HG03520 (cell line): ENCODE measurements around the gene DTNB.
"Not testable (repeated sequence)": the region's sequence is repeated elsewhere in the genome, so short reads cannot be mapped to it uniquely, and the experiment has no call there.

ENCODE experiments used
- ATAC-seq: cut with Tn5 transposase; IDR thresholded peaks from one replicate; pipeline ENCODE4 v1.9.1; 2021; ENCODE audit warnings: mild to moderate bottlenecking, moderate library complexity; ENCODE audit not compliant: unreplicated experiment

The DTNB gene

GRCh38 chr2:25673300-25674076 lies at the start of gene DTNB:
Gene DTNB (minus strand): TSS chr2:25673577. CDS start chr2:25652660, 20,917 bp downstream.
- peak; percentile 58 for ATAC-seq

DNA sequence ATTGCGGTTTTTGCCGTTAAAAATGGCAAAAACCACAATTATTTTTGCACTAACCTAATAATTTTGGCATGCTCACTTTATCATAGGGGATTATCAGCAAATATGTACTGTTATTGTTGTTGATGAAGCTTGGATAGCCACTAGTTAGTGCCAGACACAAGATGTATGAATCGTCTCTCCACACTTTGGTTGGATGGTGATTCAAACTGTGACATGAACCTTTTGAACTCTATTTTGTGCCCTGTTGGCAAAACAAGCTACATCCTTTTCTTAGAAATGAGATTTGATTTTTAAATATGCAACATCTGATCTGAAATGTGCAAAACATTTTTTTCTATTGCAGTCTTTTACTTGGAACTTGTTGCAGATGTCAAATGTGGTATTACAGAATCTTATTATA lies 48.8 kb upstream of the DTNB start:
- ATAC-seq = no peak

DNA sequence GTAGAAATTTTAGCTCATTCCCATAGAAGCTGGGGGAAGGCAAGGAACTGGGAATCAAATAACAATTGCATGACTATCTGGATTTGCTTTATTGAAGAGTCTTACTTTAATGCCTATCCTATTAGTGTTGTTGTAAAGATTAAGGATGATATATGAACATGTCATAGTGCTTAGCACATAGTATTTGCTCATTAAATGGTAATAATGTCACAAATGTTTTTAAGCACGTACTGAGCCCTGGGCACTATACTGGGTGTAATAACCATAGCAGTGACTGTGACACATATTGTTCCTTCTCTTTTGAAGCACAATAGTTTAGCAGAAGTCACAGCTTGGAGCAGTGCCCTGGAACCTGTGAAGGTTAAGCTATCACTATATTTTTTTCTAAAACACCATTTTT lies 47.2 kb upstream of the DTNB start:
- ATAC-seq = no peak

DNA sequence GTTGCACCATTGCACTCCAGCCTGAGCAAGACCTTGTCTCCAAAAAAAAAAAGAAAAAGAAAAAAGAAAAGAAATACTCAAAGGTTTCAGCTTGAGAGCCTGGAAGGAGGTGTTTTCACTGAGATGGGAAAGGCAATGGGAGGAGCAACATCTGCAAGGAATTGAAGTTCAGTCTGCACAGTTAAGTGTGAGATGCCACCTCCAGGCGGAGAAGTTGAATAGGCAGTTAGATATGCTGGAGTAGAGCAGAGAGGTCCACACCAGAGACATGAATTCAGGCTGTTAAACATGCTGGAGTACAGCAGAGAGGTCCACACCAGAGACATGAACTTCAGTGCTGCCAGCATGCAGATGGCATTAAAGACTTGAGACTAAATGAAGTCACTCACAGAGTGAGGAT lies 41.4 kb upstream of the DTNB start:
- no peak for ATAC-seq

- no peak for ATAC-seq
Observed at GRCh38 chr2:25712455-25712854, 39.1 kb upstream of the DTNB start.

DNA sequence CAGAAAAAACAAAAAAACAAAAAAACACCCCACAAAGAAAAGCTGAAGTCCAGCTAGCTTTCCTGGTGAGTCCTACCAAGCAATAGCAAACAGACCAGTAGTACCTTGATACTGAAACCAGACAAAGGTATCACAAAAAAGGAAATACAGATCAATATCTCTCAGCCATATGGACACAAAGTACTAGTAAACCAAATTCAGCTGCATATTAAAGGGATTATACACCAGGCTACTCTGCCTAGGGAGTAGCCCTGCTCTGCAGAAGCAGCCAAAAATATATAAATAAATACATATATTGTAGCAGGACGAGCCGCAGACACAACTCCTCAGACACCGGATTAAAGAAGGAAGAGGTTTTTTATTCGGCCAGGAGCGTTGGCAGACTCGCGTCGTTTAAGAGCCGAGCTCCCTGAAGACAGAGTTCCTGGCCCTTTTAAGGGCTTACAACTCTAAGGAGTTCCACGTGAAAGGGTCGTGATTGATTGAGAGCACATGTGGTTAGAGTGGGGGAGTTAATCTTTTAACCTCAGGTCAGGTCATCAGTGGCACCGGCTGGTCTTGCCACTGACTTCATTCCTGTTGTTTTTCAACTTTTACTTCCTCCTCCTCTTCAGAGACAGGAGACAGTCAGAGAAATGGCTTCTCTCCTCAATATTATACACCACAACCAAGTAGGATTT lies 38.4 kb upstream of the DTNB start:
- ATAC-seq = no peak

DNA sequence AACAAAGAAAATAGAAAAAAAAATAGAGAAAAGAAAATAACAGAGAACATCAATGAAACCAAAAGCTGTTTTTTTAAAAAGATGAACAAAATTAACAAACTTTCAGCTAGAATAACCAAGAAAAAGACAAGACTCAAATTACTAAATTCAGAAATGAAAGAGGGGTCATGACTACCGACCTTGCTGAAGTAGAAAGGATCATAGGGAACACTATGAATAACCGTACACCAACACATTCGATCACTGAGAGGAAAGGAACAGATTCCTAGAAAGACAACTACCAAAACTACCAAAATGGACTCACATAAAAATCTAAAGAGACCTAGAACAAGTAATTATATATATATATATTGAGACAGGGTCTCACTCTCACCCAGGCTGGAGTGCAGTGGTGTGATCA lies 37.4 kb upstream of the DTNB start:
- no peak for ATAC-seq

DNA sequence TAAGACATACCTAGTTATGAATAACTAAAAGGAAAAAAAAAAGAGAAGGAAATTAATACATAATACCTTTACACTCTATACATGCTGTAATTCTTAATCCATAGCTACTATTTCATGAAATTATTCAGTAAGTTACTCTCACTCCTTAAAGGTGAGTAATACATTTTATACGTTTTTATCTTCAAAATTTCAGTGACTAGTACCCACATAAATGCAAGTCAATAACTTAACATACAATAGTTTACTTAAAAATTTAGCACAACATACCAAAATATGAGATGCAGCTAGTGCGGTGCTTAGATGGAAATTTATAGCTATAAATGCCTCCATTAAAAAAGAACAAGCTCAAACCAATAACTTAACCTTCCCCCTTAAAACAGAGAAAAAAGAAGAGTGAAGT lies 36.0 kb upstream of the DTNB start:
- no peak for ATAC-seq

- no peak for ATAC-seq
Observed at GRCh38 chr2:25707927-25708590, 34.7 kb upstream of the DTNB start.

DNA sequence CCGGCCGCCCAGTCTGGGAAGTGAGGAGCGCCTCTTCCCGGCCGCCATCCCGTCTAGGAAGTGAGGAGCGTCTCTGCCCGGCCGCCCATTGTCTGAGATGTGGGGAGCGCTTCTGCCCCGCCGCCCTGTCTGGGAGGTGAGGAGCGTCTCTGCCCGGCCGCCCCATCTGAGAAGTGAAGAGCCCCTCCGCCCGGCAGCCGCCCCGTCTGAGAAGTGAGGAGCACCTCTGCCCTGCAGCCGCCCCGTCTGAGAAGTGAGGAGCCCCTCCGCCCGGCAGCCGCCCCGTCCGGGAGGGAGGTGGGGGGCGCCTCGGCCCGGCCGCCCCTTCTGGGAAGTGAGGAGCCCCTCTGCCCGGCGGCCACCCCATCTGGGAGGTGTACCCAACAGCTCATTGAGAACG lies 32.2 kb upstream of the DTNB start:
- not testable (repeated sequence) for ATAC-seq

DNA sequence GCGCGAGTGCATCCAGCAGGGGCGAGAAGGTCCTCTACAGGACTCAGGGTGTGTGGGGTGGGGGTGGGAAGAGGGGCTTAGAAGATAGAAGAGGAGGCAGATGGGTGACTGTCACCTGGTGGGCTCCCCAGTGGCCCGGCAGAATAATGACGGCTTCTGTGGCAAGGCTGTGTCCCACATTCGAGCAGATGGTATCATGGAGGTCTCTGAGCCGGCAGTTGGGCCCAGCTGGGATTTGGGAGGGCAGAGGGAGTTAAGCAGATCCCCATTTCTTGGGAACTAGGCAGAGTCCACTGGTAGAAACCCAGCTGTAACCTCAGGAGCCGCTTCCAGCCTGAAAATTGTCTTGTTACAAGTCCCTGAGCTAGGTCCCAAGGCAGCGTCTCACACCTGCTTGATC lies 28.4 kb upstream of the DTNB start:
- ATAC-seq = no peak

DNA sequence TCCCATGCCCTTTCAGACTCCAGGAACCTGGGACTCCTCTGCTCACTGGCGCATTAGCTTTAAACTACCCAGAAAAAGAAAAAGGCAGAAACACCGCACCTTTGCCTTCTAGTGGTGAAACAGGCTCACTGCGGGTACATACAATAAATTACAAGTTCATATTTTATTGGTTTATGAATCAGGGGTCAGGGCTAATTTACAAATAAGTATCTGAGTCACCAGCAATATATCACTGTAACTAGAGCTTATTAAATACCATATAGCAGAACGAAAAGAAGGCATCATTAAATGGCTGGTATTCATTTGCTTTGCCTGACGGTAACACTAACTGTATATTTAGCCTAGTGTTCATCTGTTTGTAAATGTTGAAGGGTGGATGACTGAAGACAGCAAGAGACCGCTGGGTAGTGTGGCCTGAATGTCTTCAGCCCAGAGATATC lies 26.9 kb upstream of the DTNB start:
- no peak for ATAC-seq

- no peak for ATAC-seq
Observed at GRCh38 chr2:25699216-25699615, 25.8 kb upstream of the DTNB start.

GRCh38 chr2:25698752-25699151 lies 25.4 kb upstream of the DTNB start:
- ATAC-seq = no peak

- ATAC-seq = no peak
Observed at GRCh38 chr2:25697559-25698341, 24.4 kb upstream of the DTNB start.

GRCh38 chr2:25692737-25693445 lies 19.5 kb upstream of the DTNB start:
- ATAC-seq = no peak

- ATAC-seq = no peak
Observed at GRCh38 chr2:25692143-25692542, 18.8 kb upstream of the DTNB start.

- ATAC-seq = no peak
Observed at GRCh38 chr2:25690058-25690457, 16.7 kb upstream of the DTNB start.

DNA sequence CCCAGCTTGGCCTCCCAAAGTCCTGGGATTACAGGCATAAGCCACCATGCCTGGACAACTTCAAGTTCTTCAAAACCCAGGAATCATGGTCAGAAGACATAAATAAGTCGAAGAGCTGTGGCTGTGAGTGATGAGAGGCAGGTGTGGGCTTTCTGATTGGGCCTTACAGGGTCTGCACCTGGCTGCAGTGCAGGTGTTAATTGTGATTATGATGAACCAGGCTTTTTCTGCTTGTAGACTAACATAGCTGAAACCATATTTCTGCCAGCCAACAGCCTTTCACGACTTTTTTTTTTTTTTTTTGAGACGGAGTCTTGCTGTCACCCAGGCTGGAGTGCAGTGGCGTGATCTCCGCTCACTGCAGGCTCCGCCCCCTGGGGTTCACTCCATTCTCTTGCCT lies 14.9 kb upstream of the DTNB start:
- no peak for ATAC-seq

- ATAC-seq = no peak
Observed at GRCh38 chr2:25685741-25686140, 12.4 kb upstream of the DTNB start.
